GM21528 (cell line): ENCODE measurements around the gene STARD13.

Source experiments
- ATAC-seq: cut with Tn5 transposase; IDR thresholded peaks from one replicate; pipeline ENCODE4 v1.9.1; 2021; ENCODE audit warnings: mild to moderate bottlenecking, moderate library complexity; ENCODE audit not compliant: unreplicated experiment, low FRiP score

Gene STARD13

DNA sequence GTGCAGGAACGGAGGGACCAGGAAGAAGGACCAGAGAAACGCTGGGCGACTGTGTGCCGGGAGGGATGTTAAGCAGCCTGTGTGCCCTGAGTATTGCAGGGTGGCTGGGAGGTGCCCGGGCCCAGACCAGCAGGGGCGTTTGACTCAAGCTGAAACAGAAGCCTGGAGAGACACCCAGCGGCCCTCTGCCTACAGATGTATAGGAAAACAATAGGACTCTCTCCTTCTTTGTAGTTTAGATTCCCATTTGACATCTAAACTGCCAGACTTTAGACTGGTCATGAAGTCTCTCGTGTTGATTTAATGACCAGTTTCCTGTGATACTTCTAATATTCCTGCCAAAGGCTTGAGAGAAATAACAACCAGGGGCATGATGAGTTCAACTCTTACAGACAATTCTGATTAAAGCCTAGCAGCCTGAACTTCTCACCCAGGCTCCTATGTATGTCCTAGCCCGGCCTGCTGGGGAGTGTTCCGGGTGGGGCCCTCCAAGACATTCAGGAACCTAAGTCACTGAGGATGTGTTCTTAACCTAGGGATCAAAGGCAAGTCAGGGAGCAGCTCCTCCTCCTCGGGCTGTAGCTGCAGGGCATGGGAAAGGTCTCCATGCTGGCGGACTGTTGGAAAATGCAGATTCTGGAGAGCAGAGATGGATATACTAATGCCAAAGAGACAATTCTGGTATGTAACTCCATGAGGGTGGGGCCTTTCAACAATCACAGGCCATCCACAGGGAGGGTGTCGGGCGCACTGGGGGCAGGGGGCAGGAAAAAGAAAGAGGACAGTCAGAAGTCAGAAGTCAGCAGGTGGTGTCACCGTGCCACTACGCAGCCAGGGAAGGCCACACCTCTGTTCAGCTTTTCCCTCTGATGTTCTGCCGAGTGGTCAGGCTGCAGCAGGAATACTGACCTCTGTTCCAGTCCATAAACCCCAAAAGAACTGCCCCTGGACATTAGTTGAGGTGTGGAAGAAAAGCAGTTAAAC lies 131.8 kb downstream of the STARD13 start:
- no peak for ATAC-seq

DNA sequence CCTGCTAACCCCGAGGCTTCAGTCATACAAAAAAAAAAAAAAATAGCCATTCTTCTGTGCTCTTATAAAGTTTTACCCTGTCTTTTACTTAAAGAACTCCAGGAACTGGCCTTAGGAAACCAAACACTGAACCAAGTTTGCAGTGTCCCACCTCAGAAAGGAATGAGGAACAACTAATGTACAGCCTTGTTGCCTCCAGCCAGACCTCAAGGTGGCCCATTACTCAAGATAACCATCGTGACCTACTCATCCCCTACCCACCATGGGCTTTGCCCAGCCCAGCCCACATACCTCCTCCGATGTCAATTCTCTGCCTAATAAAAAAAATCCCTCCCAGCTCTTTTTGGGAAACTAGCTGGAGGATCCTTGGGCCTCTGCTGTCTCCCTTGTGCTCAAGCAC lies 133.2 kb downstream of the STARD13 start:
- no peak for ATAC-seq

GRCh38 chr13:33150662-33151061 lies 134.9 kb downstream of the STARD13 start:
- ATAC-seq = no peak

- no peak for ATAC-seq
Observed at GRCh38 chr13:33150126-33150525, 135.4 kb downstream of the STARD13 start.

- no peak for ATAC-seq
Observed at GRCh38 chr13:33147832-33148231, 137.7 kb downstream of the STARD13 start.

- ATAC-seq = peak; percentile 74
Observed at GRCh38 chr13:33146843-33147611, 138.5 kb downstream of the STARD13 start.

- no peak for ATAC-seq
Observed at GRCh38 chr13:33145667-33146066, 139.9 kb downstream of the STARD13 start.

GRCh38 chr13:33144358-33144784 lies 141.2 kb downstream of the STARD13 start:
- ATAC-seq = no peak

DNA sequence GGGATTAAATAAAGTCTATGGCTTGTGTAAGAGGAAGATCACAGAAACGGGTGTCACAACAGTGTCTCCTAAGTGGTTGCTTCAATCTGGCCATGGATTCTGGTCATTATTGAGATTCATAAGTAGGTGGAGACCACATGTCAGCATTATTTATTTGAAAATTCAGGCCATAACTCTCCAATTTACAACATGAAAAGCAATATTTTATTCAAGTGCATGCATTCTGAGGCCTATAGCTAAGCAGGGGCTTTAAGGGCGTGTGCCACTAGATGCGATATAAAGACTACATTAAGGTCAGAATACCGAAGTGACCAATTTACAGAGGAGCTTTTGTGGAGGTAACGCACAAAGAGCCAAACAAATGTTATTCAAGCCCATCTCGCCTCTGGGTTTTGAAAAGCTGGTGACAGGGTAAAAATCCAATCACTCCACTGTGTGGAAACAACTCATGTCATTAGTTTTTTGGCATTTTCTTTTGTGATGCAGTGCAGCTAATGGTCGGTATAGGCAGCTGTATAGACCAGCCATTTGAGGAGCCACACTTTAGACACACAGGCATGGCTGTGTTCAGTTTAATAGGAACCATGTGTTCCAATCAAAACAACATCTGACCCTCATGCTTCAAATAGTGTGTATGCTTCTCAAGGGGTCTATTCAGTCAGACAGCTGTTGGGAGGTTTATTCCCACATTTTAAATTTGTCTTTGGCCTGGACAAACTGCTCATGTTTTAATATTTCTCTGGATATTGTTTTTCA lies 145.6 kb downstream of the STARD13 start:
- no peak for ATAC-seq

GRCh38 chr13:33139184-33139583 lies 146.4 kb downstream of the STARD13 start:
- no peak for ATAC-seq

- ATAC-seq = no peak
Observed at GRCh38 chr13:33138441-33138840, 147.1 kb downstream of the STARD13 start.

- ATAC-seq = no peak
Observed at GRCh38 chr13:33137721-33138120, 147.8 kb downstream of the STARD13 start.

- ATAC-seq = no peak
Observed at GRCh38 chr13:33135097-33135496, 150.5 kb downstream of the STARD13 start.

- no peak for ATAC-seq
Observed at GRCh38 chr13:33134213-33134612, 151.3 kb downstream of the STARD13 start.

GRCh38 chr13:33132644-33133440 lies 152.7 kb downstream of the STARD13 start:
- ATAC-seq = no peak

GRCh38 chr13:33129886-33130285 lies 155.7 kb downstream of the STARD13 start:
- no peak for ATAC-seq

GRCh38 chr13:33129094-33129832 lies 156.3 kb downstream of the STARD13 start:
- ATAC-seq = no peak

DNA sequence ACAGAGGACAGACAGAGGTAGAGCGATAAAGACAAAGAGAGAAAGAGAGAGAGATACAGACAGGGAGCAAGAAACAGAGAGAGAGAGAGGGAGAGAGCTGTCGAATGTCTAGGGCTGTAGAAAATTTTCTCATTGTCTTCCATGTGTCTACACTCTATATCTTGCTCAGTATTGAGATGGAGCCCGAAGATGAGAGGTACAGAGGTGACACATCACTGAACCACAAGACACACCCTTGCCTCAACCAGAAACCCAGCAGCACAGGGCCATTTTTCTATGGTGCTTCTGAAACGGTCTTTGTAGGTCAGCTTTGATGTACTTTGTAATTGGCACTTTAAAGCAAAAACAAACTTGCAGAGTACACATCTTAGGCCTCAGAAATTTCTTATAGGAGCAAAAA lies 157.4 kb downstream of the STARD13 start:
- ATAC-seq = no peak

DNA sequence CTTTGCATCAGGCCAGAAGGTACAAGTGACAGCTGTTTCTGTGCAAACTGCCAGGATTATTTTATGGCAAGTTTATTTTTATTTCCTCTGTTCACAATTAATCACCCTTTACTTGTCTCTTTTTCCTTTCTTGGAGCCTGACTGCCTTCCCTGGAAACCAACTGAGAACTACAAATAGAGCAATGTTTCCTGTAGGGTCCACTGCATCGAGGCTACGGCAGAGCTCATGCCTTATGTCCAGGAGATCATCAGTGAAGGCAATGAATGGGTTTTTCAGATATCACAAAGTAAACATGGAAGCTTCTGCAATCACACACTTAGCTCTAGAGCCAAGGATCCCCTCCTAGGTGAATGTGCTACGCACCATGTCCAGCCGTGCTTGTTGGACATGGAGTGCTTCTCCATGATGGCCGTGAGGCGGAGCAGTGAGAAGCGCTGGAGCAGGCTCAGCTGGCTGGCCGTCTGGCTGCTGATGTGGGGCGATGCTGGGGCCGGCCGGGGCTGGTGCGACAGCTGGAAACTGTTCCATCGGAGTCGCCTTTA lies 158.5 kb downstream of the STARD13 start:
- no peak for ATAC-seq
